Stomach (tissue), 4 donors: Measurements from ENCODE around the gene PRRC2C.

Experiments
- CTCF ChIP-seq, 7 experiments: fragments of 450-650 bp in 4 of 7; fragments of 200-600 bp in 3 of 7; sonication (generic) in 3 of 7; IDR thresholded peaks; one replicate each; pipeline ENCODE4 v1.5.1; 2016 to 2019; ENCODE audit warnings: antibody characterized with exemption in 7 of 7, control low read depth in 2 of 7, mild to moderate bottlenecking in 1 of 7
- EP300 ChIP-seq: sonication (generic); formaldehyde crosslinking; IDR thresholded peaks from one replicate; pipeline ENCODE4 v1.6.1; 2017; ENCODE audit warnings: antibody characterized with exemption
- POLR2A ChIP-seq, 4 donors: fragments of 450-650 bp; IDR thresholded peaks; one replicate each; pipeline ENCODE4 v1.6.1; 2016; ENCODE audit warnings: antibody characterized with exemption in 4 of 4, control low read depth in 2 of 4, mild to moderate bottlenecking in 1 of 4, moderate library complexity in 1 of 4
- POLR2AphosphoS5 ChIP-seq, 3 donors: sonication (generic); formaldehyde crosslinking; IDR thresholded peaks; one replicate each; pipeline ENCODE4 v1.6.1; 2016; ENCODE audit warnings: antibody characterized with exemption in 3 of 3

DNA sequence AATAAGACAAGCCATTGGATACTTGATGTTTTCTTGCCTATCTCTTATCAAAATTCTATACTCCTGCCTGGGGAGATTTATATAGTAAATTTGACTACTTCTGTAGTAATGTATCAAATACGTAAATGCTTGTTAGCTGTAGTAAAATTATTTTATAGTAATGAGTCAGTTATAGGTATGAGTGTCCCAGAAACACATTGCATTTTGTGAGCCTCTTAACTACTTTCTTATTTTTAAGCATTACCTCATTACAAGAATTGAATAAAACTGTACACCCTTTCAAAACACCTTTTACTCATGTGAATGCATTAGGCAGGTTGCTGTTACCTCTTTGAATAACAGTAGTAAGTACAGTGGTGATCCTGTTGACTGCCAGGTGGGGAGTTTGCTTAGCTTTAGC lies 28.4 kb downstream of the PRRC2C start:
- TF ChIP-seq CTCF (IDR thresholded peaks at IDR 0.05) (no peak), POLR2A (IDR thresholded peaks at IDR 0.05) (no peak), POLR2AphosphoS5 (IDR thresholded peaks at IDR 0.05) (no peak), EP300 (no peak)
